NCI-H524 treated with DMSO at 0.1 percent for 48 hours (cell line): ENCODE data around the gene SLC9A2.

ENCODE experiments used
- DNase-seq: peaks from one replicate; lab custom pipeline; 2025; lab: John Stamatoyannopoulos, UW

SLC9A2 gene

DNA sequence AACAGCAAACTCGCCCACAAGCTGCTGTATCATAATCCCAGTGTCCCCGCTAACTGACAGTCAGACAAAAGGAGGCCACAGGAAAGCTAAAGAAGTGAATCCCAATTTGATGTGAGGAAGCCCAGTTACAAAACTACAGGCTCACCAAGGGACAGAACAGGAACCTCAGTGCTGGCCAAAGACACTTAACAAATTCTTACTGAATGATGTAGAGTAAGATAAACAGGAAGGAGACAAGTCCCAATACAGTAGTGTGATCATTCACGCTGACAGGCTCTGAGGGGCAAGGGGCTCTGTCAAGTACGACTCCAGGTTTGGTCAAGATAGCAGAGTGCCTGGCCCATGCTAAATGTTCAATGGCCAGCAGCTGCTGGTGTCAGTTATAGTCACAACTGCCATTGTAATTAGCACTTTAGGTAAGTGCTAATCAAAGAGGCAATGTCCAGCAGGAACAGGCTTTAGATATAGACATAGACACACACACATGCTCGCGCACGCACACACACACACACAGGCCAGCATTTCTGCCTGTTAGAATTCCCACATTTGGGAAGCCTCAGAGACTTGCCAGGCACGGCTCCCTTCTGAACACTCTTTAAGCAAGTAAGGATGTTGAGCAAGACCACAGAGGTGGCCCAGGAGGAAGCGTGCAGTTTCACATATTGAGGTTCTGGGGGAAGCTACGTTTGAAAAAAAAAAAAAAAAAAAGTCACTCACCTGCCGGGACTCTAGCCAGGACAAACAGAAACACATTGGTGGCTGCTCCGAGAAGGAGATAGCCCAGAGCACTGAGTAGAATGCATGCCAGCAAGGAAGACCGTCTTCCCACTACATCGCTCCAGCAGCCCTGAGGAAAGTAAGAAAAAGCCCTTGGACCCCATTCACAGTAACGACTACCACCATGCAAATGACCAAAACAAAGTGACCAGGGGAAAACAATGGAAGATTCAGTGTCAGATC lies 107.1 kb downstream of the SLC9A2 start:
- no peak for DNase-seq

DNA sequence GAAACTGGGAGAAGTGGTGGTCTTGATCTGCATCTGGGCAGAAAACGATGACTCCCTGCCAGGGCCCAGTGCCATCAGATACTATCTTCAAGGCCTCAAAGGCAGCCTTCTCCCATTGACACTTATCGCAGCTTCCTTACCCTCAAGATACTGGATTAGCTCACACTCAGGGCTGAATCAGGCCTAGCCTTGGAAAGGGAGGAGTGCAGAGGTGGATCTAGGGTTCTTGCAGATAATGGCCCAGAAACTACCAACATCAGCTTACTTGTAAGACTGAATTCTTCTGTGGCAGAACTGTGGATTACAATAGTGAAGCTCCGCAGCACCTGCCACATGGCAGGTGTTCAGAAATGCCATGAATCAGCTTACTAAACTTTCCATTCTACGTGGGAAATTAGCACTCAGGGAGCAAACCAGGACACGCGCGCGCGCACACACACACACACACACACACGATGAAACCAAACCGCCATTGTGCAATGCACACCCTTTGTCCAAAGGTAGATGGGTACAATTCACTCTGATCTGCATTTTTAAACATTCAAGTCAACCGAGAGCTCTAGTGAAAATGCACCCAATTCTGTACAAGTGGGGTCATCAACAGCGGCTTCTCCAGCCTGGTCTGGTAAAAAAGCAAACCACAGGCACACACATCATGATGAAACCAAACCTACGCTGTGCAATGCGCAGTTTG lies 116.2 kb downstream of the SLC9A2 start:
- DNase-seq = no peak

DNA sequence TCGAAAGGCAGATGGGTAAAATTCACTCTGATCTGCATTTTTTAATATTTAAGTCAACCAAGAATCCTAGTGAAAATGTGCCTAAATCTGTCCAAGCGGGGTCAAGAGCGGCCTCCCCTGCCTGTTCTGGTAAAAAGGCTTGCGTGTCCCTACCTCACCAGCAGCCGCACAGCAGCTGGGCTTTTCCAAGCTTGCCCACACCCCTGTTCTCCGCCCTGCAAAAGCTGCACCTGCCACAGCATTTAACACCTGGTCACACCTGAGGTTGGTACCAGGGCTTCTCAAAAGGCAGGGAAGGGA lies 116.7 kb downstream of the SLC9A2 start:
- no peak for DNase-seq

DNA sequence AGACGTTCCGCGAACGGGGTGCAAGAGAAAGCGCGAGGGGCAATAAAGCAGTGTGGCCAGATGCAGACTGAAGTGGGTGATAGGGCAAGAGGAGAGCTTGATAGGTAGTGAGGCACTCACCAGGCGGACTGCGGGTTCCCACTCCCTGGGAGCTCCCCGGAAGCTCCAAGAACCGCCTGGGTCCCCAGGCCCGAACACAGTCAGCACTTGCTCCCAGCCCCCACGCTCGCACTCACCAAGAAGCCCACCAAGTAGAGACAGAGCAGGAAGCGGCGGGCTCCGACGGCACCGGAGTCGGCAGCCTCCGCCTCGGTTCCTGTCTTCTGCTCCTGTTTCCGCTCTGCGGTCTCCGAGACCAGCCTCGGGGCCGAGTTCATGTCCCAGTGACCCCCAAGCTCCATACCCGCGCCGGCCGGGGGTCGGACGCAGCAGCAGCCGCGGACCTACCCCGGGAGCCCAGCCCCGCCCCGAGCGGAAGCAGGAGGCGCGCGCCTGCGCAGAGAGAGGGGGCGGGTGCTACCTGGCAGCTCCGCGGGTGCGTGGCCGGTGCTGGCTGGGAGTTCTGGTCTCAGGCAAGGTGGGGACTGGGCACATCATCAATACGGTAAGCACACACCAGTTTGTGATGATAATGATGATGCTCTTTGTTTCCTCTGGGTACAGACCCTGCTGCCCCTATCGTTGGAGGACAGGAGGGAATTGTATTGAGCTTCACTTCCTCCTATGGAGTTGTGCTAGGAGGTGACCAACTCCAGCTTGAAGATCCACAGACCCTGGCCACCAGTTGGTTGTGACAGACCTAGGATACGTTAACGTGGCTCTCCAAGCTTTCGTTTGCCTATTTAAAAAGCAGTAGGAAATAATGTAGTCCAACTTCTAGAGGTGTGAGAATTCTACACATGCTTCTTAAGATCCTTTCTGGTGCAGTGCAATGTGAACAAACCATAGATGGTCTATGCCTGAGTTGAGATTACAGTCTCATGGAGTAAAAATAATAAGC lies 117.4 kb downstream of the SLC9A2 start:
- no peak for DNase-seq

DNA sequence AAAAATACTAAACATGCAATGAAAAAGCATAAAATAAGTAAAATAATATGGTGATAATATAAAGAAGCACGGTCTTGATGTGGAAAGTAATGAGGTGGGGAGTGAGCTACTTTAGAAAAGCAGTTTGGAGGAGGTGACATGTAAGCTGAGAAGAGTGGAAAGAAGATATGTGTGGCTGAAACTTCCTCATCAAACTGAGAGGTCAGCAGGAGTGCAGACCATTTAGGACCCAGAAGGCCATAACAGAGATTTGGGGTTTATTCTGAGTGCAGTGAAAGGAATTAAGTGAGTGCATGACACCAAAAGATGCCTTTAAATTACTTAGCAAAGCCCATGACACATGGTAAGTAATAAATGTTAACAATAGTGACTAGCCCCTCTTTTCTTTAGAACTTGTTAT lies 118.1 kb downstream of the SLC9A2 start:
- DNase-seq = no peak

DNA sequence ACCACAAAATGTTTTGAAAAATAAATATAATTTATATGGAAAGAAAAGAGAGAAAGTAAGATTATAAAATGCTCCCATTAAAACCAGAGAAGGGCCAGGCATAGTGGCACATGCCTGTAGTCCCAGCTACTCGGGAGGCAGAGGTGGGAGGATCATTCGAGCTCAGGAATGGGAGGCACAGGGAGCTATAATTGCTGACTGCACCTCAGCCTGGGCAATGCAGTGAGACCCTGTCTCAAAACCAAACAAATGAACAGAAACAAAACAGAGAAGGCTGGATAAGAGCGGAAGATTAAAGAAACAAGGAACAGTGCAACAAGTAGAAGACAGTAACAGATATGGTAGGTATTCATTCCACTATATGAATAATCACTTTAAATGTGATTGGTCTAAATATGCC lies 123.9 kb downstream of the SLC9A2 start:
- no peak for DNase-seq

DNA sequence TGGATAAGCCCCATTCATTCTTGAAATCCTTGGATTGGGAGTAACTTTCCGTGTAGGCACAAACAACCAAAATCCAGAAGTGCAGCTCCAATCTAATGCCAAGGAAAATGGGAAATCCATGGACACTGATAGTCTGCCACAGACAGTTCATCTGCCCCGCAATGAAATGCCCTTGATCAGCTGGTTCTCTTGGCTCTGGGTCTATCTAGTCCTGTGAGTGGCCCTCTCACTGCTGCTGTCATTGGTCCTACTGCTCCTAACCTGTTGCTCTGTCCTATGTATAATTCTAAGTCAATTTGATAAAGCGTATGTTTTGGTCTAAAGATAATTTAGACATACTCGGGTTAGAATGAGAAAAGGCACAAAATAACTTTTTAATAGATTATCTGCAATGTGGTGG lies 128.8 kb downstream of the SLC9A2 start:
- no peak for DNase-seq

DNA sequence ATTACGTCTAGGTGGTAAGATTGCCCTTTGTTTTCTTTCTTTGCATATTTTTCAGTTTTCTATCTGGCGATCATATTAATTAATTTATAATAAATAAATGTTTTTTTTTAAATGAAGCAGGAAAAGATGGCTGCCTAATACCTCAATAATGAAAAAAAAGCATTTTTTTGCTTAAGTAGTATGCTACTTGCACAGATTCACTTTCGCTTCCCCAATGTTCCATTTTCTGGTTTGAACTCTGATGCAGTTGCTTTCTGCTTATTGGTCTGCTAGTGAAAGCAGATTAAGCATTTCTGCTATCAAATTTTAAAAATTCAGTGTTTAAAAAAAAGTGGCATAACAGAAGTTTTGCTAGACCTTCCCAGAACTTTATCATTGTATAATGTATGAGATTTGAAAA lies 130.6 kb downstream of the SLC9A2 start:
- no peak for DNase-seq

DNA sequence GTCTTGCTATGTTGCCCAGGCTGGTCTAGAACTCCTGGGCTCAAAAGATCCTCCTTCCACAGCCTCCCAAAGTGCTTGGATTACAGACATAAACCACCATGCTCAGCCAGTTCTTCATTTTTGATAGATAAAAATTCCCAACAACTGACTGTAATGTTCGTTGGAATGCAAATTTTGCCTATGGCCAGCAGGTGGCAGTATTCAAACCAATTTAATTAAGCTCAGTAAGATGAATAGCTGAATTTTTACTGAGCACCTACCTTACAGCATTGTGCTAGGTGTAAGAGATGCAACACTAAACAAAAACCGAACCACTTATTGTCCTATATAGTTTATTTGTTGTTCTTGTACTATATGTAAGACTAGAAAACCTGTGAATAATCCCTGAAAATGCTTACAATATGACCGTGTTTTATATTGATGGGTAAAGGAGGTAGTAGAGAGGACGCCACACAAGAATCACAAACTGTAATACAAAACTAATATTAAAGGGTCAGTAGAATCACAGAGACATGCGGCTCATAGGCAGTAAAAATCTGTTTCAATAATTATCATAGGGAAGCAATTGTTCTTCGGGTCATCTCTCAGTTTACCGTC lies 134.3 kb downstream of the SLC9A2 start:
- DNase-seq = no peak

DNA sequence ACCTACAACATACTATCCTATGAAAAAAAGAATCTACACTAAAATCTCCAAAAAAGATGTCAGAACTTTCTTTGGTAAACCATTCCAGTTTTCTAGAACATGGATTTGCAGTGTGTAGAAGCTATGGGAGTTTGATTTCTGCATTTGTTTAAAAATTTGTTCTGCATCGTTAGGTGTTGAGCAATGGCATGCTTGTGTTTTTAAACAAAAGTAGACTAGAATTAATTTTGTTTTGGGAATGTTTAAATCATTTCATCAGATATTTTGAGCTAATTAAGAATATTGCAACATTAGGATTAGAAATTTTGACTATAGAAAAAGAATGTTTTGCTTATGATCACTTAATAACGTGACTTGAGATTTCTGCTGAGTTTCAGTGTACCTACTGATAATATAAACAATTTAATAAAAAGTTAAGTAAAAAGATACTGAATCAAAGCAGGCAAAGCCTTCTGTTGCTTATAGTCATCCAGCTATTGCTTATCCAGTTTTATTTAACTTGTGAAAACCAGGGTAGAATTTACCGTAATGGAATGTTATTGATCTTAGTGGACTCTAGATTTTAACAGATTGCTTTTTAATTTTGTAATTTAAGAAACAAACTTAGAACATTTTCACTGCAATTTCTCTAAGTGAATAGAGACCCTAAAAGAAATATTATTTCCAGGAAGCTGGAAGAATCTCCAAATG lies 135.2 kb downstream of the SLC9A2 start:
- DNase-seq = no peak

DNA sequence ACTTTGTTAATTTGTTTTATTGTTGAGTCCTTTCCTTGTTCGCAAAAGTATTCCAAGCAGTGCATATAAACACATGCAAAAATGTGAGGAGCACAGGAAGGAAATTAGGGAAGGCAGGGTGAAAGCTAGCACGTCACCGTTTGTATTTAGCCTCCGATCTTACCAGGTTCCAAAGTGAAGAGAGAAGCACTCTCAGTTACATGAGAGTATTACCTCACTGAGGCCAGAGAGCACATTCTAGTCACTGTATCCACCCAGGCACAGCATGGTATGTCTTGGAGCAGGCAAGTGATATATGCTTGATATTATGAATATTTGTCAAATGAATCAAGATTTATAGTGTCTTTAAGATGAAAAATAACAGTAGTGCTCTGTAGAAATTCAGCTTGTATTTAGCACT lies 135.9 kb downstream of the SLC9A2 start:
- no peak for DNase-seq

DNA sequence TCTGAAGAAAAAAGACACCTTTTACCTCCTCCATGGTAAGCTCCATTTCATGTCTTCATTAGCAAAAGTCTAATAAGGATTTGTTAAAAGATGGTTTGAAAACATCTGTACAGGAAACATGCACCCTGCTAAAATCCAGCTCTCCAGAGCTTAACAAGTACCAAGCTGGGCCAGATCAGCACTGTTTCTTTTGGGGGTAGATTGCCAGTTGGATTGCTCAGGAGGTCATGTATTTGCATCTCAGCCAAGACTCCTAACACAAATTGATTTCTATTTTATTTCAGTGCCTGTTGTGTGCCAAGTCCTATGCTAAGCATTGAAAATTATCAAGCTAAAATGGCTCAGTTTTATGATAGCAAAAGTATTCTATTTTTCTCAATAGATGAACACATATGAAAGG lies 139.1 kb downstream of the SLC9A2 start:
- DNase-seq = no peak
